ENCODE results near the gene BAAT.
"Not testable (repeated sequence)": the region's sequence is repeated elsewhere in the genome, so short reads cannot be mapped to it uniquely, and the experiment has no call there.

The BAAT gene

GRCh38 chr9:101359679-101360078, 25.1 kb downstream of the BAAT start:
- DNase-seq, result no peak

GRCh38 chr9:101356619-101357018, 28.2 kb downstream of the BAAT start:
- no peak for DNase-seq

GRCh38 chr9:101354765-101355708, 29.8 kb downstream of the BAAT start:
- DNase-seq, result no peak

GRCh38 chr9:101354143-101354764, 30.6 kb downstream of the BAAT start:
- no peak for DNase-seq

GRCh38 chr9:101353683-101354082, 31.1 kb downstream of the BAAT start:
- no peak for DNase-seq

GRCh38 chr9:101352892-101353463, 31.8 kb downstream of the BAAT start:
- no peak for DNase-seq

- no peak for DNase-seq
These were observed 34.5 kb downstream of the BAAT start for GRCh38 chr9:101350285-101350684.

GRCh38 chr9:101342595-101342994, 42.2 kb downstream of the BAAT start:
- DNase-seq, result no peak

- DNase-seq, result no peak
These were observed 42.8 kb downstream of the BAAT start for GRCh38 chr9:101341958-101342357.

- no peak for DNase-seq
These were observed 47.6 kb downstream of the BAAT start for GRCh38 chr9:101337237-101337636.

- no peak for DNase-seq
These were observed 48.7 kb downstream of the BAAT start for GRCh38 chr9:101336091-101336490.

- DNase-seq, result no peak
These were observed 50.7 kb downstream of the BAAT start for GRCh38 chr9:101333926-101334702.

- DNase-seq, result no peak
These were observed 51.3 kb downstream of the BAAT start for GRCh38 chr9:101333490-101333889.

GRCh38 chr9:101332362-101332761, 52.4 kb downstream of the BAAT start:
- DNase-seq, result no peak

GRCh38 chr9:101327422-101327909, 57.3 kb downstream of the BAAT start:
- DNase-seq, result not testable (repeated sequence)

GRCh38 chr9:101326501-101326900, 58.3 kb downstream of the BAAT start:
- peak; percentile 46 to 47 for DNase-seq

GRCh38 chr9:101326035-101326434, 58.8 kb downstream of the BAAT start:
- DNase-seq, result no peak

GRCh38 chr9:101325053-101325452, 59.8 kb downstream of the BAAT start:
- DNase-seq, result no peak

- DNase-seq, result no peak
These were observed 60.5 kb downstream of the BAAT start for GRCh38 chr9:101324245-101324804.

- DNase-seq, result no peak
These were observed 61.7 kb downstream of the BAAT start for GRCh38 chr9:101323129-101323528.

GRCh38 chr9:101317735-101318134, 67.1 kb downstream of the BAAT start:
- DNase-seq, result no peak

- no peak for DNase-seq
These were observed 69.7 kb downstream of the BAAT start for GRCh38 chr9:101315112-101315450.

- DNase-seq, result no peak
These were observed 72.1 kb downstream of the BAAT start for GRCh38 chr9:101312661-101313060.
